Sigmoid colon (tissue), 7 donors: Measurements from ENCODE around the gene CA14. TPM values are rescaled to one million over a fixed set of nuclear protein-coding genes. Genes with fewer than 3 reads are reported as not detected.

ENCODE experiments used
- DNase-seq: peaks from one replicate; pipeline ENCODE4 v3.0.0-alpha.2; 2019
- H3K27ac ChIP-seq, 4 donors: fragments of 200-600 bp; sonication (generic); one replicate each; pipeline ENCODE4 v1.5.1; 2016 to 2019; ENCODE audit warnings: mild to moderate bottlenecking in 1 of 4
- H3K27me3 ChIP-seq, 3 donors: fragments of 200-600 bp; sonication (generic); one replicate each; pipeline ENCODE4 v1.5.1; 2019; ENCODE audit warnings: mild to moderate bottlenecking in 1 of 3
- H3K36me3 ChIP-seq, 4 donors: fragments of 200-600 bp; sonication (generic); one replicate each; pipeline ENCODE4 v1.5.1; 2016 to 2019
- H3K4me1 ChIP-seq, 4 donors: fragments of 200-600 bp; sonication (generic); one replicate each; pipeline ENCODE4 v1.5.1; 2017 to 2019
- H3K4me3 ChIP-seq, 4 donors: fragments of 200-600 bp; sonication (generic); one replicate each; pipeline ENCODE4 v1.5.1; 2017 to 2019; ENCODE audit warnings: mild to moderate bottlenecking in 2 of 4, moderate library complexity in 1 of 4
- H3K9me3 ChIP-seq, 4 donors: fragments of 200-600 bp in 3 of 4; sonication (generic) in 3 of 4; one replicate each; pipeline versions ENCODE4 v1.5.1 to v1.6.1; 2013 to 2019
- EP300 ChIP-seq, 4 donors: sonication (generic); formaldehyde crosslinking; IDR thresholded peaks; one replicate each; pipeline ENCODE4 v1.6.1; 2017; ENCODE audit warnings: antibody characterized with exemption in 4 of 4
- POLR2A ChIP-seq, 2 donors: fragments of 450-650 bp; IDR thresholded peaks; one replicate each; pipeline ENCODE4 v1.6.1; 2016; ENCODE audit warnings: antibody characterized with exemption in 2 of 2, mild to moderate bottlenecking in 2 of 2, moderate library complexity in 2 of 2
- POLR2AphosphoS5 ChIP-seq, 4 donors: sonication (generic); formaldehyde crosslinking; IDR thresholded peaks; one replicate each; pipeline ENCODE4 v1.6.1; 2017; ENCODE audit warnings: antibody characterized with exemption in 4 of 4
- WGBS, 2 donors: extraction: QIAGEN DNeasy Blood & Tissue Kit; methylation state at CpG; one replicate each; pipeline ENCODE4 v1.1.7; 2013; 5-methylcytosine and 5-hydroxymethylcytosine counted together
- intact Hi-C: fragments of 100-400 bp; cut with DNase I; formaldehyde crosslinking; loops from one replicate; pipeline ENCODE4 v1.15.1; 2023
- polyA plus RNA-seq, 3 donors: library from polyadenylated mRNA; stranded (reverse); fragments of 200-250 nt; gene quantifications; one replicate each; pipeline ENCODE4 v1.2.3, GENCODE V29; 2013
- total RNA-seq, 4 donors: library from RNA; depleted of rRNA; stranded (reverse); fragments of >200 nt; gene quantifications; one replicate each; pipeline ENCODE4 v1.1.0, GENCODE V29; 2016
- TF ChIP-seq, protein P1 (sequence below), 4 experiments: fragments of 450-650 bp in 3 of 4; fragments of 200-600 bp in 1 of 4; IDR thresholded peaks; one replicate each; pipeline ENCODE4 v1.5.1; 2016 to 2019; ENCODE audit warnings: antibody characterized with exemption in 4 of 4, mild to moderate bottlenecking in 3 of 4, moderate library complexity in 2 of 4
- donor health status: healthy with polysubstance abuse.
- donor health status: Bipolar disorder and iron deficiency.
- donor health status: healthy.

The CA14 gene
- total and polyA plus RNA-seq, 7 donors, result 0.35 to 4.3 (median 1.4) TPM; not detected in 2

DNA sequence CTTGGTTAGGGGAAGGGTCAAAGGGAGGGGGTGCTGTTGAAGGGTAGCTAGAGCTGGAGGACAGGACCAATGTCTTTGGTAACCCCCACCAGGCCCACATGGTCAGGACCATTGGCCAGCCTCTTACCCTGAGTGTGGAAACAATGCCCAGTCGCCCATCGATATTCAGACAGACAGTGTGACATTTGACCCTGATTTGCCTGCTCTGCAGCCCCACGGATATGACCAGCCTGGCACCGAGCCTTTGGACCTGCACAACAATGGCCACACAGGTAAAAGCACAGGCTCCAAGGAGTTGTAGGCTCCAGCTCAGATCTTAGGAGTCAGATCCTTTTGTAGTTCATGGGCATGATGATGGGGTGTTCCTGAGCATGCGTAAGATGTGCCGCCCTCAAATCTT lies 3.8 kb downstream of the CA14 start:
- peaks cover 0 to 34% (median 8%) of the 10 kb centered on the region in 4 donors for H3K4me1 ChIP-seq
- peaks cover 9 to 24% (median 23%) of the 10 kb centered on the region in 4 donors for H3K36me3 ChIP-seq
- peak; percentile 62 for DNase-seq
- H3K27ac ChIP-seq, result no peak overlapping the region
- no peaks in the 10 kb centered on the region for H3K9me3 ChIP-seq
- TF ChIP-seq, protein P1, sequence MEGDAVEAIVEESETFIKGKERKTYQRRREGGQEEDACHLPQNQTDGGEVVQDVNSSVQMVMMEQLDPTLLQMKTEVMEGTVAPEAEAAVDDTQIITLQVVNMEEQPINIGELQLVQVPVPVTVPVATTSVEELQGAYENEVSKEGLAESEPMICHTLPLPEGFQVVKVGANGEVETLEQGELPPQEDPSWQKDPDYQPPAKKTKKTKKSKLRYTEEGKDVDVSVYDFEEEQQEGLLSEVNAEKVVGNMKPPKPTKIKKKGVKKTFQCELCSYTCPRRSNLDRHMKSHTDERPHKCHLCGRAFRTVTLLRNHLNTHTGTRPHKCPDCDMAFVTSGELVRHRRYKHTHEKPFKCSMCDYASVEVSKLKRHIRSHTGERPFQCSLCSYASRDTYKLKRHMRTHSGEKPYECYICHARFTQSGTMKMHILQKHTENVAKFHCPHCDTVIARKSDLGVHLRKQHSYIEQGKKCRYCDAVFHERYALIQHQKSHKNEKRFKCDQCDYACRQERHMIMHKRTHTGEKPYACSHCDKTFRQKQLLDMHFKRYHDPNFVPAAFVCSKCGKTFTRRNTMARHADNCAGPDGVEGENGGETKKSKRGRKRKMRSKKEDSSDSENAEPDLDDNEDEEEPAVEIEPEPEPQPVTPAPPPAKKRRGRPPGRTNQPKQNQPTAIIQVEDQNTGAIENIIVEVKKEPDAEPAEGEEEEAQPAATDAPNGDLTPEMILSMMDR (IDR thresholded peaks at IDR 0.05), result no peak
- TF ChIP-seq EP300 (IDR thresholded peaks at IDR 0.05) (no peak), POLR2AphosphoS5 (IDR thresholded peaks at IDR 0.05) (no peak), POLR2A (IDR thresholded peaks at IDR 0.05) (no peak)
- no peak overlapping the region for H3K4me3 ChIP-seq
- intact Hi-C loops, result no loop called here
- peaks cover 0 to 14% (median 0%) of the 10 kb centered on the region in 3 donors for H3K27me3 ChIP-seq
- WGBS, 2 donors, result 87 to 94% methylated on average over 6 of the region's 6 CpGs

DNA sequence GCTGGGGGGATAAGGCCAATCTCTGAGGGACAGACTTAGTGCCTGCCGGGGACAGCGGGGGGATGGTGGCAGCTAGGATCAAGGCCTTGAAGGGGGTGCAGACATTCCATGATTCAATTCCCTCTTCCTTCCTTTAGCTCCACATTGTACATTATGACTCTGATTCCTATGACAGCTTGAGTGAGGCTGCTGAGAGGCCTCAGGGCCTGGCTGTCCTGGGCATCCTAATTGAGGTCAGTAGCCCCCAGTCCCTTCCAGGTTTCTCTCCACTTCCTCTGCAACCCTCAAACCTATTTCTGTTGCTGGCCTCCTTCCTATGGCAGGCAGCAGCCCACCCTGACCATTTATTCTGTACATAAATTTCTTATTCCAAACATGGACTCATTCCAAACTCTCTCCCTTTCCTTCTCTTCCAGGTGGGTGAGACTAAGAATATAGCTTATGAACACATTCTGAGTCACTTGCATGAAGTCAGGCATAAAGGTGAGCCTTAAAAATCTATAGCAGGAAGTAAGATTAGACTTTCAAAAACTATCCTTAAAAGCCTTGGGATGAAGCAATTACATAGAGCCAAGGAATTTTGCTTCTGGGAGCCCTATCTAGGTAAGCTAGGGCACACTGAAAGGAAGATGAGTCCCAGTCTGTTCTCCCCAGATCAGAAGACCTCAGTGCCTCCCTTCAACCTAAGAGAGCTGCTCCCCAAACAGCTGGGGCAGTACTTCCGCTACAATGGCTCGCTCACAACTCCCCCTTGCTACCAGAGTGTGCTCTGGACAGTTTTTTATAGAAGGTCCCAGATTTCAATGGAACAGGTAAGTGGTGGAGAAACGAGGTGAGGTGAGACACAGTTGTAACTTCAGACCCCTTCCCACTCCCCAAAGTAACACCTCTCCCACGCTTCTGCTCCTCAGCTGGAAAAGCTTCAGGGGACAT lies 5.1 kb downstream of the CA14 start:
- Histone ChIP-seq H3K27ac (peak overlapping the region in 1 of 4 donors; percentile 2), H3K27me3 (peaks cover 0 to 13% (median 0%) of the 10 kb centered on the region in 3 donors), H3K9me3 (no peaks in the 10 kb centered on the region), H3K36me3 (peaks cover 9 to 33% (median 30%) of the 10 kb centered on the region in 4 donors), H3K4me3 (no peak overlapping the region), H3K4me1 (peaks cover 0 to 32% (median 10%) of the 10 kb centered on the region in 4 donors)
- TF ChIP-seq POLR2A (IDR thresholded peaks at IDR 0.05) (no peak), POLR2AphosphoS5 (IDR thresholded peaks at IDR 0.05) (no peak), EP300 (IDR thresholded peaks at IDR 0.05) (no peak)
- TF ChIP-seq, protein P1 (IDR thresholded peaks at IDR 0.05), result no peak
- DNase-seq, result peak; percentile 27
- intact Hi-C loops, result no loop called here
- WGBS, 2 donors, result 85% methylated on average over 6 of the region's 6 CpGs

DNA sequence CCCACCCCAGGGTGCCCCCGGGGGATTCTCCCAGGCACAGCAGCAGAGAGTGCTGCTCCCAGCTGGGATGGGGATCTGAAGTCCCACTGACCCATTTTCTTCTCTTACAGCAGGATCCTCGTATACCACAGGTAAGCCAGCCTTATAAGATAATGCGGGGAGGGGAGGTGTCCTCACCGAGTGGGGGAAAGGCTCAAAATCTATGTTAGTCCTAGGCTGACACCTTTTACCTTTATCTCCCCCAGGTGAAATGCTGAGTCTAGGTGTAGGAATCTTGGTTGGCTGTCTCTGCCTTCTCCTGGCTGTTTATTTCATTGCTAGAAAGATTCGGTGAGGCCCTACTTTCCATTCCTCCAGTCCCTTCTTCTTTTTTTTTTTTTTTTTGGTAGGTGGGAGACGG lies 6.0 kb downstream of the CA14 start:
- H3K27me3 ChIP-seq, result peaks cover 0 to 8% (median 0%) of the 10 kb centered on the region in 3 donors
- no peaks in the 10 kb centered on the region for H3K9me3 ChIP-seq
- H3K36me3 ChIP-seq, result peaks cover 9 to 33% (median 30%) of the 10 kb centered on the region in 4 donors
- no peak overlapping the region for H3K4me3 ChIP-seq
- H3K4me1 ChIP-seq, result peaks cover 0 to 30% (median 14%) of the 10 kb centered on the region in 4 donors
- TF ChIP-seq POLR2AphosphoS5 (IDR thresholded peaks at IDR 0.05), result no peak
- TF ChIP-seq, protein P1 (IDR thresholded peaks at IDR 0.05), result no peak
- TF ChIP-seq POLR2A (IDR thresholded peaks at IDR 0.05), result no peak
- no peak for TF ChIP-seq EP300 (IDR thresholded peaks at IDR 0.05)
- H3K27ac ChIP-seq, result no peak overlapping the region
- peak; percentile 26 for DNase-seq
- 80 to 84% methylated on average over 6 of the region's 6 CpGs for WGBS, 2 donors
- intact Hi-C loops, result no loop called here

DNA sequence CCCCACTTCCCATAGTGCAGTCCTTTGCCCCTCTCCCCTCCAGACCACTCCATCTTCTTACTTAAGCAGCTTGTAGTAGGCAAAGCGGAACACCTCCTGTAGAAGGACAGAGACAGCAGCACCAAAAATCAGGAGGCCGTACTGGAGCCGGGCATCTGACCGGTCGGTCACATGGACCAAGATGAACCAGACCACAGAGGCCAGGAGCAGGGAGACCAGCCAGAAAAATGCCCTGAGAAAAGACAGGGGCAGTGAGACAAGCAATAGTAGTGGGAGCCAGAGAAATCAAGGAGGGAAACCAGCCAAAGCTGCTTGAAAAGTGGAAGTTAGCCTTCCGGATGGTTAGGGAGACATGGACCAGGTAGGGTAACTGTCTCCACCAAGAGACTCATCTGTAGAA lies 10.3 kb downstream of the CA14 start:
- peaks cover 9 to 33% (median 30%) of the 10 kb centered on the region in 4 donors for H3K36me3 ChIP-seq
- no peaks in the 10 kb centered on the region for H3K9me3 ChIP-seq
- TF ChIP-seq, protein P1 (IDR thresholded peaks at IDR 0.05), result no peak
- TF ChIP-seq EP300 (IDR thresholded peaks at IDR 0.05), result no peak
- peak; percentile 55 for DNase-seq
- H3K4me1 ChIP-seq, result peaks cover 0 to 28% (median 21%) of the 10 kb centered on the region in 4 donors
- intact Hi-C loops, result loop anchor here (5.0 kb wide), 1 partner anchor 56 kb away; no protein-coding TSS in a partner anchor
- 25 to 38% methylated on average over 6 of the region's 6 CpGs for WGBS, 2 donors
- no peaks in the 10 kb centered on the region for H3K27me3 ChIP-seq
- H3K27ac ChIP-seq, result peak overlapping the region; percentile 93 to 98 (median 96)
- peak overlapping the region; percentile 81 to 97 (median 87) for H3K4me3 ChIP-seq
